IPS-15b (cell line): Measurements from ENCODE around the gene LGSN.
"Not testable (repeated sequence)": the region's sequence is repeated elsewhere in the genome, so short reads cannot be mapped to it uniquely, and the experiment has no call there.

Source experiments
- H3K27me3 ChIP-seq: one replicate; pipeline ENCODE4 v1.6.1; 2013; ENCODE audit warnings: low read length; ENCODE audit not compliant: control insufficient read depth, insufficient read depth
- H3K36me3 ChIP-seq: one replicate; pipeline ENCODE4 v1.6.1; 2013; ENCODE audit warnings: low read length; ENCODE audit not compliant: control insufficient read depth, insufficient read depth
- H3K4me1 ChIP-seq: one replicate; pipeline ENCODE4 v1.6.1; 2013; ENCODE audit warnings: mild to moderate bottlenecking, low read length; ENCODE audit not compliant: control insufficient read depth, insufficient read depth
- H3K4me3 ChIP-seq: one replicate; pipeline ENCODE4 v1.5.1; 2013; ENCODE audit warnings: low read depth, low read length
- H3K9ac ChIP-seq: one replicate; pipeline ENCODE4 v1.6.1; 2013; ENCODE audit warnings: low read depth, mild to moderate bottlenecking, low read length
- H3K9me3 ChIP-seq: one replicate; pipeline ENCODE4 v1.6.1; 2013; ENCODE audit warnings: mild to moderate bottlenecking, low read length; ENCODE audit not compliant: control insufficient read depth, insufficient read depth

The LGSN gene

GRCh38 chr6:63227928-63228894 lies 91.6 kb downstream of the LGSN start:
- H3K4me3 ChIP-seq, H3K27me3 ChIP-seq, H3K9ac ChIP-seq, H3K9me3 ChIP-seq, H3K36me3 ChIP-seq, H3K4me1 ChIP-seq: not testable (repeated sequence)

DNA sequence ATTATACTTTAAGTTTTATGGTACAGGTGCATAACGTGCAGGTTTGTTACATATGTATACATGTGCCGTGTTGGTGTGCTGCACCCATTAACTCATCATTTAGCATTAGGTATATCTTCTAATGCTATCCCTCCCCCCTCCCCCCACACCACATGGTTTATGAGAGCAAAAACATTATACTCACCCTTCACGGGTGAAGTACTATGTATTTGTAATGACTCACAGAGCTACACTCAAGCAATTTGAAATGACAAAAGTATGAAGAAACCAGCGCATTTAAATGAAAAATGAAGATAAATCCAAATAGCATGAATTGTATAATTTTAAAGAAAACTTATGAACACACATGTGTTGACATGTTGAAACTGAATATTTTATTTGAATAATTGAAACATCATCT lies 93.8 kb downstream of the LGSN start:
- H3K4me1 ChIP-seq, H3K4me3 ChIP-seq, H3K36me3 ChIP-seq, H3K27me3 ChIP-seq, H3K9ac ChIP-seq, H3K9me3 ChIP-seq: not testable (repeated sequence)
